ENCODE data around the gene TOP3B. TPM values are rescaled to one million over a fixed set of nuclear protein-coding genes. Genes with fewer than 3 reads are reported as not detected.

Gene TOP3B
- total RNA-seq, 1 experiment from 2014 or later: 23.9 TPM

GRCh38 chr22:21961127-21961867 lies 21.3 kb downstream of the TOP3B start:
- H3K9me3 ChIP-seq (ENCODE audit: insufficient read depth, low read depth): no peaks in the 10 kb centered on the region
- no TSS peak for BruUV-seq (replicated peaks)
- no peaks in the 10 kb centered on the region for H3K36me3 ChIP-seq (ENCODE audit: low read depth)
- TF ChIP-seq CTCF (conservative IDR thresholded peaks at IDR 0.05) (no peak), EZH2 (IDR thresholded peaks at IDR 0.05; ENCODE audit: low read depth) (no peak)
- H3K4me2 ChIP-seq: no peak overlapping the region
- no peaks in the 10 kb centered on the region for H3K9me2 ChIP-seq (ENCODE audit: insufficient read depth)
- 0 out of 2 replicates have a peak overlapping the region, but pooled peaks have one; percentile 16 for H3K27ac ChIP-seq
- no peaks in the 10 kb centered on the region for H3K27me3 ChIP-seq (ENCODE audit: insufficient read depth, low read depth)
- H3F3A ChIP-seq (ENCODE audit: insufficient read depth, low read depth): no peaks in the 10 kb centered on the region
- no peak overlapping the region for H2AFZ ChIP-seq
- H3K79me2 ChIP-seq (ENCODE audit: low read depth): no peaks in the 10 kb centered on the region
- no peak overlapping the region for H3K4me3 ChIP-seq
- no peaks in the 10 kb centered on the region for H4K20me1 ChIP-seq (ENCODE audit: insufficient read depth)
- CTCF ChIA-PET: no interaction called here
- H3K4me1 ChIP-seq (replicated peaks; ENCODE audit: insufficient read depth): no peaks in the 10 kb centered on the region
- DNase-seq: no peak
- POLR2A ChIA-PET (ENCODE audit: unreplicated experiment): no interaction called here
- intact Hi-C loops (cut with micrococcal nuclease; ENCODE audit: unreplicated experiment): no loop called here

- intact Hi-C loops (cut with micrococcal nuclease; ENCODE audit: unreplicated experiment): no loop called here
- Histone ChIP-seq H3K27ac (no peak overlapping the region), H3K4me1 (replicated peaks; ENCODE audit: insufficient read depth) (no peaks in the 10 kb centered on the region), H3K36me3 (ENCODE audit: low read depth) (no peaks in the 10 kb centered on the region), H3K9me2 (ENCODE audit: insufficient read depth) (no peaks in the 10 kb centered on the region), H3K4me3 (no peak overlapping the region), H3K79me2 (ENCODE audit: low read depth) (no peaks in the 10 kb centered on the region), H3K9me3 (ENCODE audit: insufficient read depth, low read depth) (no peaks in the 10 kb centered on the region), H4K20me1 (ENCODE audit: insufficient read depth) (no peaks in the 10 kb centered on the region), H3F3A (ENCODE audit: insufficient read depth, low read depth) (no peaks in the 10 kb centered on the region), H2AFZ (no peak overlapping the region), H3K27me3 (ENCODE audit: insufficient read depth, low read depth) (no peaks in the 10 kb centered on the region), H3K4me2 (no peak overlapping the region)
- ChIA-PET POLR2A (ENCODE audit: unreplicated experiment) (no interaction called here), CTCF (no interaction called here)
- TF ChIP-seq CTCF (conservative IDR thresholded peaks at IDR 0.05) (no peak), EZH2 (IDR thresholded peaks at IDR 0.05; ENCODE audit: low read depth) (no peak)
- no peak for DNase-seq
- no TSS peak for BruUV-seq (replicated peaks)
Measured at GRCh38 chr22:21960200-21961126, 22.1 kb downstream of the TOP3B start.

- Histone ChIP-seq H4K20me1 (ENCODE audit: insufficient read depth) (no peaks in the 10 kb centered on the region), H3K27ac (no peak overlapping the region), H3K79me2 (ENCODE audit: low read depth) (no peaks in the 10 kb centered on the region), H3F3A (ENCODE audit: insufficient read depth, low read depth) (no peaks in the 10 kb centered on the region), H3K36me3 (ENCODE audit: low read depth) (no peaks in the 10 kb centered on the region), H3K9me3 (ENCODE audit: insufficient read depth, low read depth) (no peaks in the 10 kb centered on the region), H3K4me1 (replicated peaks; ENCODE audit: insufficient read depth) (no peaks in the 10 kb centered on the region), H3K4me3 (no peak overlapping the region), H2AFZ (no peak overlapping the region), H3K27me3 (ENCODE audit: insufficient read depth, low read depth) (no peaks in the 10 kb centered on the region), H3K9me2 (ENCODE audit: insufficient read depth) (no peaks in the 10 kb centered on the region), H3K4me2 (no peak overlapping the region)
- DNase-seq: peak in 1 of 2 experiments; percentile 26
- ChIA-PET CTCF (no interaction called here), POLR2A (ENCODE audit: unreplicated experiment) (no interaction called here)
- TF ChIP-seq EZH2 (IDR thresholded peaks at IDR 0.05; ENCODE audit: low read depth): no peak
- TF ChIP-seq CTCF (conservative IDR thresholded peaks at IDR 0.05): no peak
- intact Hi-C loops (cut with micrococcal nuclease; ENCODE audit: unreplicated experiment): no loop called here
- no TSS peak for BruUV-seq (replicated peaks)
Measured at GRCh38 chr22:21959274-21960074, 23.1 kb downstream of the TOP3B start.

Data from PC-9 (cell line).